GM21390 (cell line): Measurements from ENCODE around the gene KDELR3.

ENCODE experiments used
- ATAC-seq: cut with Tn5 transposase; IDR thresholded peaks from one replicate; pipeline ENCODE4 v1.9.1; 2021; ENCODE audit not compliant: unreplicated experiment

The KDELR3 gene

DNA sequence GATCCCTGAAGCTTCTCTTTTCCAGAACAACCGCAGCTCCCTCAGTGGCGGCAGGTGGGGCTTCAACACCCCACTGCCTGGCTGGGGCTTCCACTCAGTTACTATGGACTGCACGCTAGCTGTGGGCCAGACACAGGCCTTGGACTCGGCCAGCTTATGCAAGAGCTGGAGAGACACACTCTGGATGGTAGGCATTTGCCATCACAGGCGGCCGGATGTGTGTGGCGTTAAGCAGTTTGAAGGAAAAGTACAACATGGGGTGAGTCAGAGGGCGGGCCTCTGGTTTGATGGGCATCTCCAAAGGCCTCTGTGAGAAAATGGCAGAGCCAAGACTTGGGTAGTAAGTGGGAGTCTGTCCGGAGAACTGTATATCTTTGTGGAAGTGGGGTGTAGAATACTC lies 30.5 kb upstream of the KDELR3 start:
- no peak for ATAC-seq

DNA sequence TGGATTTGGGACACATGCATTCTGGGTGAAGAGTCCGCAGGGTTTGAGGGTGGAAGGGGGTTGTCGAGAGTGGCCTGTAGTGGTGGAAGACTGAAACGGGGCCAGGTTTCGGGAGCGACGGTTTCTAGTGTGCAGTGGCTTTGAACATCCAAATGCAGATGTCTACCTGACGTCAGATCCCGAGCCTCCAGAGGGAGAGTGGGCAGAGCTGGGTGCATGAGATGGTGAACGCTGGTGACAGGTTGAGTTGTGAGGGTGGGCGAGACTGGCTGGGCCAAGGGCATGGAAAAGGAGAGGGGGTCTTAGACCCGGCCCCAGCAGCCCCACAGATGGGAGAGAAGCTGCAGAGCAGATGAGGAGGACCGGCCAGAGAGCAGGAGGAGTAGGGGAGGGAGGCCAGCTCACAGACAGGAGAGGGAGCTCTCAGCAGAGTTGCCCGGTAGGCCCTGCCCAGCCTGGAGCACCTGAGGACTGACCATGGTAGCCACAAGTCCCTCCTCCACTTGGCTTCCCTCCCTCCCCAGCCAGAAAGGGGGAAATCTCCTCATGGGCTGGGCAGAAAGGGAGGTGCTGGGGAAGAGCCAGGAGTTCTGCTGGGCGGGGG lies 27.0 kb upstream of the KDELR3 start:
- no peak for ATAC-seq

DNA sequence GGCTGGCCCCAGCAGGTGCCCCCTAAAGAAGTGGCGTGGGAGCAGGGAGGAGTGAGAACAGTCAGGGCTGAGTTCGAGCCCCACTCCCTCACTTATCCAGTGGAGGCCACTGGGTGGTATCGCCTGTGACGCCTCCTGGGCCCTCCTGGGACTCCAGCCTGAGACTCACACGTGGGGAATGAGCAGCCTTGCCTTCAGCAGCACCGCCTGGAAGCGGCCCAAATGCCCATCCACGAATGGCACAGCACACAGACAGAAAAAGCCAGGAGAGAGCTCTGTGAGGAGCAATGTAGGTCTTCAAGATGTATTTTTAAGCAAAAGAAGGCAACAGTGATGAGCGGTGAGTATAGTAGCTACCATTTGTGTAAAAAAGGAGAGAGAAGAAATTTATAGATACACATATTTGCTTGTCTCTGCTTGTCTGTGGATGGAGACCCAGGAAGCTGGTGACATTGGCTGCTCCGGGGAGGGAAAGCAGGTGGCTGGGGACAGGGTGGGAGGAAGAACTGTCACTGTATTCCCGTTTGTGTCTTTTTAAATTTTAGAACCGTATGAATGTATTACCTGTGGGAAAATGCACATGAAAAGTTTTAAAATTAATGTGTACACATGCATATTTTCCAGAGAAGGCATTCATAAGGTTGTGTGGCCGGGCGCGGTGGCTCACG lies 26.1 kb upstream of the KDELR3 start:
- no peak for ATAC-seq

DNA sequence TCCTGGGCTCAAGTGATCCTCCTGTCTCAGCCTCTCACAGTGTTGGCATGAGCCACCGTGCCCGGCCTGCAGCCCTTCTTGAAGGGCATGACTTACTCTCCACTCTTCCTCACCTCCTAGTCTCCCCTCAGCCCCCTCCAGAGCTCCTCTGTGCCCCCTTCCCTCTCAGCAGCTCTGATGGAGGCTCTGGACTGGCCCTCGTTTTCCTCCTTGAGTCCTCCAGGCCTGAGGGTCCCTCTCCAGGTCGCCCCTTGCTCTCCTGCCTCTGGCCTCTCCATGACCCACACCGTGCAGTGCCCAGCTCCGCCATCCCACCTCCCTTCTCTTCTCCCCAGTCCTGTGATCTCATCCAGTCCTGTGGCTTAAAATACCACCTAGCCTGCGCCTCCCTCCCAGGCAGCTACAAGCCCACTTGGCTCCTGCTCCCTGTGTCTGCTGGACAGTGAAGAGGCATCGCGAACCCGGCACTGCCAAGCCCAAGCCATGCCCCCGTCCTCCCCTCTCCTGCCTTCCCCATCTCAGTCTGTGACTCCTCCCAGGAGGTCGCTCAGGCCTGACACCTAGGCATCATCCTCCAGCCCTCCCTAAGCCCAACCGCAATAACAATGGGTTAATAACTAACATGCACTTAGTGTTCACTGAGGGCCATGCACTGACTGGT lies 24.8 kb upstream of the KDELR3 start:
- ATAC-seq = no peak

GRCh38 chr22:38443628-38444521 lies 24.0 kb upstream of the KDELR3 start:
- no peak for ATAC-seq

DNA sequence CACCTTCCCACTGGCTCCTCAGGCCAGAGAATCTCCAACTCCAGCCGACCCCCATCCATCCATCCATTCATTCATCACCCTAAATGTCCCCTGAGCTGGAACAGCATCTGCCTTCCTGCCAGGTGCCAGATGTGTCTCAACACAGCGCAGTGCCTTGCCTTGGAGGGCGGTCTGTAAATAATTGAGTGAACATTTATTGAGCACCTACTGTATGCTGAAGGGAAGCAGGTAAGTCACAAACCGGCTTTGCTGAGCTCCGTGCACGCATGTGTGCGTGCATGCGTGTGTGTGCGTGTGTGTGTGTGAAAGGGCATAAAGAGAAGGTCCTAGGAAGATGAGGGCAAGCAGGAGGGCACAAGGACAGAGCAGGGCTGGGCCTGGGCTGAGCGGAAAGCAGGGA lies 23.1 kb upstream of the KDELR3 start:
- no peak for ATAC-seq

DNA sequence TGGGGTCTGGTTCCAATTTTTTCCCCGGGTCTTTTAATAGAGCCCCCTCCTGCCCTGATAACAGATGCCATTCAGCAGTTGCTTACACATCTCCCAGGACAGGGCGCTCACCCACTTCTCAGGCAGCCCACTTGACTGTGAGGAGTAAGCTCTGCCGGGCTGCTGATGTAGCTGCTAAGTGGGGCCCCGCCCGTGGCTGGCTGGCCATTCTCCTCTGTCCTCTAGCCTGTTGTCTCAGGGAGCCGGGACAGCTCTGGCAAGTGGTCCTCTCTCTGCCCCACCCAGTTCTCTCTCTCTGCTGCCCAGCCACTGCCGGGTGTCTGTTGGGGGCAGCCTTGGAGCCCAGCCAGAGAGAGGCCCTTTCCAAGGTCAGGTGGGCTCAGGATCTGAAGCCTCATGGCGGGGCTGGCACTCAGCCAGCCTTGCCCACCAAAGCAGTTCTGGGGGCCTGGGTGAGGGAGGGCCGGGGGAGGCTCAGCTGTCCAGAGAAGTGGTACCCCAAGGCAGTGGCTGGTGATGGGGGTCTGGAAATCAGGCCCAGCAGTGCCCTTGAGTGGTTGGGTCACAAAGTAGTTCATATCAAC lies 21.8 kb upstream of the KDELR3 start:
- no peak for ATAC-seq

DNA sequence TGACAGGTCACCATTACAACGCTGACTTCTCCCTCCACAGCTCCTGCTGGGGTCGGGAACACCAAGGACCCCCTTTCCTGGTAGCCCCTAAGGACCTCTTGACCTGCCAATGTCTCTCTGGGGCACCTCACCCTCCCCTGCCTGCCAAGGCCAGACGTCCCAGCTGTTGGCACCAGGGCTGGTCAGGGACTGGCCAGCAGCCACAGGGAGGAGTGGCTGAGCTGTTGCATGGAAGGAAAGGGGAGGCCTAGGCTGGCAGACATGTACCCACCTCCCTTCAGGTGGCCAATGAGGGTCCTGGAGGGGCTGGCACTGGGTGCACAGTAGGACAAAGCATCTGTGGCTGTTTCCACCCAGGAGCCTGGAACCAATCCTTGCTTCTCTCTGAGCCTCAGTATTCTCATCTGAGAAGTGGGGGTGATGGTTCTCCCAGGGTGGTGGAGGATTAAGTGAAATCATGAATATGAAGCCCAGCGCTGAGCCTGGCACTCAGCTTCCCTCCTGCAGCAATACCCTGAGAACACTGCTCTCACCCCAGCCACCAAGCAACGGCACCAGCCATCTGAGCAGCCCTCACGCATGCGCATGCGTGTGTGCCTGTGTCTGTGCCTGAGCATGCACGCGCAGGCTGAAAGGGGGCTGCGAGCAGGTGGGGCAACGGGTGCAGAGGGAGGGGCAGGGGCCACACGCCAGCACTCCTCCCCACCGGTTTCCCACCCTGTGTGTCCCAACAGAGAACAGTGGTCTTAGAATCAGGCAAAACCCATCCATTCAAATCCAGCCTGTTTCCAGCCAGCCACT lies 18.8 kb upstream of the KDELR3 start:
- ATAC-seq = no peak

DNA sequence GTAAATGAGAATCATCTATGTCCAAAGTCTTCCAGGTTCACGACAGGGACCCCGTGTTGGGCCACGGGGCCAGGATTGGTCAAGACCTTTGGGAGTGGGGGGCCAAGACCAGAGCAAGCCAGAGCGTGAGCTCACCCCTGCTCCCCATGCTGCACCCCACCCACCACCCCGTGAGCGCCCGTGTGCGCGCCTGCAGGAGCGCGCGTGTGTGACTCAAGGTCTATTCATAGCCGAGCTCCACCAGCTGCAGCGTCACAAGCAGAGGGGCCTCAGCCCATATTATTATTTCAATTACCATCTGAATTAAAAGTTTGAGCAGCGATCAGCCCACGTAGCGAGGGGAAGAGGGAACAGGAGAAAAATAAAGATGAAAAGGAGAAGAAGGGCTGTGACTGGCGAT lies 18.1 kb upstream of the KDELR3 start:
- ATAC-seq = no peak

- ATAC-seq = no peak
Observed at GRCh38 chr22:38450234-38450797, 17.6 kb upstream of the KDELR3 start.

GRCh38 chr22:38451404-38451803 lies 16.5 kb upstream of the KDELR3 start:
- no peak for ATAC-seq

DNA sequence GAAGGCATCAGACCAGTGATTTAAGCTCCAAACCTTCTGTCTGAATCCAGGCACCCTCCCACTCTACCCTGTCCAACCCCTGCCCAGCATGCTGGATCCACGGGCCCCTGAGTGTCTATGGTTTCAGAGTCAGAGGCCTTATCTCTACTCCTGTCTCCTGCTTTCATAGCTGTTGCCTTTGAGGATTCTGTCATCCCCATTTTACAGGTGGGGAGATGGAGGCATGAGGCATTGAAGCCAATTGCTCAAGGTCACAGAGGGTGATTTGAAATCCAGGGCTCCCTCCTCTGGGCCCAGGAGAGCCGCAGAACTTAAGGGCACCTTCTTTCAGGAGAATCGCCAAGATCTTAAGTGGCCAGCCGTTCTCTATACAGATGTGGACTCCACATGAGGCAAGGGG lies 16.0 kb upstream of the KDELR3 start:
- no peak for ATAC-seq

- ATAC-seq = no peak
Observed at GRCh38 chr22:38452373-38453065, 15.4 kb upstream of the KDELR3 start.

DNA sequence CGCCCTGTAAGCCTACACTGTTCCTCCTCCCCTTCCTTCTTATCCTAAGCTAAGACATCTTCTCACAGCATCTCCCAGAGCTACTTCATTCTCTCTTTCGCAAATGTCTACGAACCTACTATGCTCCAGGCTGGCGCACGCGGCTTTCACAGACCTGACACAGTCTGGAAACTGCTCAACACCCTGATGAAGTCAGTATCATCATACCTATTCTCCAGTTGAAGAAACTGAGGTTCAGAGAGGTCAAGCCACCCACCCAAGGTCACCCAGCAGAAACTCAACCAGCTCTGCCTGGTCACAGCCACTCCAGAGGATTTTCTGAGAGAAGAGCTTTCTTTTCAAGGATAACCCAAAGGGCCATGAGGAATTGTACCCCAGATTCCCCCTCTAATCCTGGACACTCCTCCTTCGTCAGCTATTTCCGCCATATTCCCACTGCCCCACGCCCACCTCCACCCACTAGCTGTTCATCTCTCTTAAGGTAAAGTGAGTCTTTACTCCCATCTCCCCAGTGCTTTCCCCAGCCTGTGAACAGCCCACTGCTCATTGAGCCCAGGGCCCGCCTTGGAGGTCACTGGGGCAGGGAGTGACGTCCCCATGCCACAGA lies 14.7 kb upstream of the KDELR3 start:
- no peak for ATAC-seq

DNA sequence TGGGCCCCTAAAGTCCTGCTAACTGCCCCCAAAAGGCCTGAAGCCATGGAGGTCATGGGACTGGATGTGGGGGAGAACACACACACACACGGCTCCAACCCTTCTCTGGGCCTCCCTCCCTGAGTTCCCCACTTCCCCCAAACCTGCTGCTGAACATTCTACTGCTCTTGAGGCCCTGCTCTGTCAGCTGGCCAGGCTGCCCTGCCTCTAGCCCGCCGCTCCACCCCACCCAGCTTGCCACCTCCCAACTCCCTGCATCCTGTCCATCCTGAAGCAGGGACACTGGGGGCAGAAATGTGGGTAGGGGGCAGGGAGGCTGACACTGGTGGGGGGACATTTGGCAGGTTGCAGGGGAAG lies 13.9 kb upstream of the KDELR3 start:
- ATAC-seq = no peak

DNA sequence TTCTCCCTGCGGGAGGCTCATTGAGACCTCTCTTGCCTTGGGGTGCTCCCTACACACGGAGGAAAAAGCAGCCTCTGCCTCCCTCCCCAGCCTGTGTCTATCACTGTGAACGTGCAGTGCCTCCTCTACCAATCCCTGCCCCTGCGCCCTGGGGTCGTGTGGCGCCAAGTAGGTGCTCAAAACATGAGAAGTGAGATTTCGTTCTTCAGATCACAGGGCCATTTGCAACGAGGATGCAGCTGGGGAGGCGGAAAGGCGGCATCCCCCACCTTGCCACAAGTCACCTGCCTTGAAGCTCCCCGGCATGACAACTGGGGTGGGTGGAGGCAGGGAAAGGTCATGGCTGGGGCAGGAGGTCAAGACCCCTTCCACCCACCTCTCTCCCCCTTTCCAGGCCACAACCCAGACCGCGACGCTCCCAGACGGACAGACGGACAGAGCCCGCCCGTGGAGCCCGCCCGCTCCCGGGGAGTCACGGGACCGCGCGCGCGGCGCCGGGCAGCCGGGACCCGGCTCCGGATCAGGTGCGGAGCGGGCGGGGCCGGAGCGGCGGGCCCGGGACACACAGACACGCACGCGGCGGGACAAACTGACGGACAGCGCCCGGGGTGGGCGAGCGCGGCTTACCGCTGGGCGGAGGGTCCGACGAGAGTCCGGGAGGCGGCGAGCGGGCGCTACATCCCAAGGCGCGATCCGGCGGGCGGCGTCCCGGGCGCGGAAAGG lies 13.4 kb upstream of the KDELR3 start:
- no peak for ATAC-seq

- ATAC-seq = no peak
Observed at GRCh38 chr22:38455076-38455529, 12.8 kb upstream of the KDELR3 start, which contains the start of gene KCNJ4. Gene KCNJ4 (minus strand): TSS chr22:38455199. CDS start chr22:38428132, 27,067 bp downstream.
